ENCODE results near the gene TBC1D14.

DNA sequence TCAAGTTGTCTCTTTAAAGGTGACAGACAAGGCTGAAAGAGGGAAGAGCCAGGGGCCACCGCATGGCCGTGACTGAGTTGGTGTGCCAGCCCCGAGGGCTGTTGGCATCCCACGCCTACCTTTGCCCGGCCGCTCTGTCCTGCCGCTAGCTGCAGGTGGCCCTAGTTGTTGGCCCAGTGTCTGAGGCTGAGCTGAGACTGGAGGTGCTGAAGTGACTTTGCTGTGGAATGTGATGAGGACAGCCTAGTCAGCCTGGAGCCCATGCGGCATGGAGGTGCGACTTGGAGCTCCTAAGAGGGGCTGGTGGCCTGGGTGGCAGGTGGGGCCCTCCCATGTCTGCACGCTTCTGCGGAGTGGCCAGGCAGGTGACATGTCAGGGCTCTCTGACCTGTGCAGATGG, 140.1 kb downstream of the TBC1D14 start:
- TF ChIP-seq, protein P1, sequence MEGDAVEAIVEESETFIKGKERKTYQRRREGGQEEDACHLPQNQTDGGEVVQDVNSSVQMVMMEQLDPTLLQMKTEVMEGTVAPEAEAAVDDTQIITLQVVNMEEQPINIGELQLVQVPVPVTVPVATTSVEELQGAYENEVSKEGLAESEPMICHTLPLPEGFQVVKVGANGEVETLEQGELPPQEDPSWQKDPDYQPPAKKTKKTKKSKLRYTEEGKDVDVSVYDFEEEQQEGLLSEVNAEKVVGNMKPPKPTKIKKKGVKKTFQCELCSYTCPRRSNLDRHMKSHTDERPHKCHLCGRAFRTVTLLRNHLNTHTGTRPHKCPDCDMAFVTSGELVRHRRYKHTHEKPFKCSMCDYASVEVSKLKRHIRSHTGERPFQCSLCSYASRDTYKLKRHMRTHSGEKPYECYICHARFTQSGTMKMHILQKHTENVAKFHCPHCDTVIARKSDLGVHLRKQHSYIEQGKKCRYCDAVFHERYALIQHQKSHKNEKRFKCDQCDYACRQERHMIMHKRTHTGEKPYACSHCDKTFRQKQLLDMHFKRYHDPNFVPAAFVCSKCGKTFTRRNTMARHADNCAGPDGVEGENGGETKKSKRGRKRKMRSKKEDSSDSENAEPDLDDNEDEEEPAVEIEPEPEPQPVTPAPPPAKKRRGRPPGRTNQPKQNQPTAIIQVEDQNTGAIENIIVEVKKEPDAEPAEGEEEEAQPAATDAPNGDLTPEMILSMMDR (IDR thresholded peaks at IDR 0.05): no peak
- TF ChIP-seq POLR2A (IDR thresholded peaks at IDR 0.05): no peak

Data from right lobe of liver (tissue), 4 donors.